Hindlimb muscle (tissue), 1 donor: Measurements from ENCODE around the gene NNT. TPM values are rescaled to one million over a fixed set of nuclear protein-coding genes. Genes with fewer than 3 reads are reported as not detected.
"Not testable (repeated sequence)": the region's sequence is repeated elsewhere in the genome, so short reads cannot be mapped to it uniquely, and the experiment has no call there.

Experiments used
- DNase-seq: peaks from one replicate; pipeline ENCODE4 v3.0.0-alpha.2; 2013
- polyA plus RNA-seq: library from polyadenylated mRNA; unstranded; fragments of 120-200 nt; gene quantifications from one replicate; pipeline ENCODE4 v1.2.1, GENCODE V29; 2013; ENCODE audit not compliant: insufficient read length

Gene NNT
- polyA plus RNA-seq, 1 donor, result 80.1 TPM

- DNase-seq, result peak; percentile 66
These were observed 28.4 kb downstream of the NNT start for GRCh38 chr5:43631182-43631910.

DNA sequence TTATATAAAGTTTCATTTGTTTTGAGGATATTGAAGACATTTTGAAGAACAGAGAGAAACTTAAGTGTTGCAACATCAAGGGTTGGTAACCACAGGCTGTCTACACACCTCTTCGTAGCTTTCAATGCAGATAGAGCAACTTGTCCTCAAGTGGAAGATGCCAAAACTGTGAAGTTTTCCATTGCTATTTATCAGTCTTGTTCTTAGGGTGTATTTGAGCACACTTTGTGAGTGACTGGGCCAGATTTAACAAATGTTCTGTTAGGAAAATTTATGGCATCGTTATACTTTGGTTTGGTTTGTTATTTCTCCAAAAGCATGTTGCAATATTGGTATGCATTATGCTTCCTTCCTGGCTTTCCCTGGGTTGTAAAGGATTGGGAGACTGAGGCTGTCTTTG lies 31.6 kb downstream of the NNT start:
- no peak for DNase-seq

GRCh38 chr5:43635374-43635773 lies 32.4 kb downstream of the NNT start:
- no peak for DNase-seq

GRCh38 chr5:43636076-43636475 lies 33.1 kb downstream of the NNT start:
- DNase-seq, result no peak

DNA sequence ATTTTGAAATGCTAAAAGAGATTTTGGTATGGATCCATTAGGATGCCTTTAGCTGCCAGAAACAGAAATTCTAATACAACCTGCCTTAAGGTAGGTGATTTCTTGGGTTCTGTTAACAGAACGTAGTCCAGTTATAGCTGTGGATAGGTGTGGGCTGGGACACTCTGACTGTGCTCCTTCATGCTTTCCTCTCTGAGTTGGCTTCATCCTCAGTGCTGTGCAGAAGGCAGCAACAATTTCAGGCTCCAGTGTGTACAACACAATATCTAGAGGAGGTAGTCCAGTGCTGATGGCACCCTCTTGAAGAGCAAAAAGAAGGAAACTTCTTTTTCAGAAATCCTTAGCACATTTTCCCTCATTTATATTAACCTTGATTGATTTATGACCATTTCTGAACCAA lies 34.4 kb downstream of the NNT start:
- DNase-seq, result no peak

- DNase-seq, result no peak
These were observed 35.1 kb downstream of the NNT start for GRCh38 chr5:43638107-43638506.

DNA sequence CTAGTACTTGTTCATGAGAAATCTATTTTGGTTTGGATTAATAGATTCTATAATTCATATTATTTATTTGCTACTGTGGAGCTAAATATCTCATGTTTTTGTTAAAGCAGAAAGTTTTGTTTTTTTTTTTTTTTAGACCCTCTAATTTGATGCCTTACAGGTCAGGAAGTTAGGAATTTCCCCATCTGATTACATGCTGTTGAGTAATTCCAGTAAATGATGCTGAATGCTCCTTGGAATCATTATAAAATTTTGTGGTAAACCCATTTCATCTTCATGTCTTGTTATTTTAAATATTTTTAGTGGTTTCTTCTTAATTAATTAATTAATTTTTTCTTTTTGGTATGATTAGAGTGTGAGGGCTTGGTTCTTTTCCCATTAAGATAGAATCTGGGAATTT lies 35.6 kb downstream of the NNT start:
- DNase-seq, result no peak

- DNase-seq, result no peak
These were observed 36.6 kb downstream of the NNT start for GRCh38 chr5:43639566-43639965.

DNA sequence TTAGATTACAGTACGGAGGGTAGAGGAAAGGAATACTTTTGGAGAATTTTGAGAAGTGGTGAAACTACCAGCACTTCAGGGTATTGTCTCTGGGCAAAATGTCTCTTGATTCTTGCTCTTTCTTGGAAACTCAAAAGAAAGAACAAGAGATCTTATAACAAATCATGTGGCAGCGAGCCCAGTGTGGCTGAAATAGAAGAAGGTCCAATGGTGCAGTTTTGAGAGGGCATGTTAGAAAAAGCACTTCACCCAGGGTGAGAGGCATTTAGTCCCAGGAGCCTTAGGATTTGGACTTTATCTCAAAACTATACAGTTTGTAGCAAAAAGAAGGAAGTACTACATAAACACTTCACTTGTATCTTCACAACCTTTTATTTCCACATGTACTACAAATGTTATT lies 39.4 kb downstream of the NNT start:
- no peak for DNase-seq

DNA sequence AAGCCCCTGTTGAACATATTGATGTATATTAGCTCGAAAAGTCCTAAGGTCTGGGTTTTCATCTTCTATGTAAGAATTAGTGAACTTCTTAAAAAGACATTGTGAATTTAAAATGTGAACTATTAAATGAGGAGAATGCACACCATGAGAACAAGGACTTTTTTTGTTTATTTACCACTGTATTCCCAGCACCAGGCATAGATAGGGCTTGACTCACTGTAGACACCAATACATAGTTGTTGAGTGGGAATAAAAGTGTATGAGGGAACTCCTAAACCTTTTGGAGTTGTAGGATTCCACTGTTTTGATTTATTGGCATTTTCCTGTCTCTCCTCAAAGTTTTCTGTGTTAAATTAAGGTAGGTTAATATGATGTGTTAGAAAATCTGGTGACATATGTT lies 40.3 kb downstream of the NNT start:
- no peak for DNase-seq

DNA sequence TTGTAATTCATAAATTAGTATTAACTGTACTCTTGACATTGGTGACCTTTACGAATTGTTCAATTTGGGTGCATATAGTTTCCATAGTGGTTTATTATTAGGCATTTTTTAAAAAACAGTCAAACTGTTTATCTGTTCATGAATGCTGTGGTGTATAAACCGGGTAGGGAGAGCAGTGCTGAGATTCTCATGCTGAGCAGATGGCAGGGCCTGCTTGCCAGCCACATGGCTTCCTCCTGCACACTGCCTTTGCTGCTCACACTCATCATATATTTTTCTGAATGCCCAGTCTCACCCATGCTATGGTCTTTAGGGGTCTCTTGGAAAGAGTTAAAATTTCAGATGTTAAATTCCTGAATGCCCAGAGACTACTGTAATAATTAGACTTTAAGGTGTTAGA lies 40.8 kb downstream of the NNT start:
- DNase-seq, result no peak

- peak; percentile 19 for DNase-seq
These were observed 44.0 kb downstream of the NNT start for GRCh38 chr5:43646992-43647391.

DNA sequence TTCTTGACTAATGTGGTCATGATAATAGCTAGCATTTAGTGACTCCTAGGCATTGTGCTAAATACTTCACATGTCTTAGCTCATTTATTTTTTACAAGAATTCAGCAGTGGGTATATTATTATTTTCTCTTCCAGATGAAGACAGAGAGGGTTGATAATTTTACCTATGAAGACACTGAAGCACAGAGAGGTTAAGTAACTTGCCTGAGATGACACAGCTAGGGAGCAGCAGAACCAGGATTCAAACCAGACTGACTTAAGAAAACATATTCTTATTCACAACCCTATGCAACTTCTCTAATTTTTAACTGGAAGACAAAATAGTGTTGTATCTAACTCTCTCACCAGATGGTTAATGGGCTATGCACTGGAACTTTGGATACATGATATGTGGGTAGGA lies 44.8 kb downstream of the NNT start:
- no peak for DNase-seq

DNA sequence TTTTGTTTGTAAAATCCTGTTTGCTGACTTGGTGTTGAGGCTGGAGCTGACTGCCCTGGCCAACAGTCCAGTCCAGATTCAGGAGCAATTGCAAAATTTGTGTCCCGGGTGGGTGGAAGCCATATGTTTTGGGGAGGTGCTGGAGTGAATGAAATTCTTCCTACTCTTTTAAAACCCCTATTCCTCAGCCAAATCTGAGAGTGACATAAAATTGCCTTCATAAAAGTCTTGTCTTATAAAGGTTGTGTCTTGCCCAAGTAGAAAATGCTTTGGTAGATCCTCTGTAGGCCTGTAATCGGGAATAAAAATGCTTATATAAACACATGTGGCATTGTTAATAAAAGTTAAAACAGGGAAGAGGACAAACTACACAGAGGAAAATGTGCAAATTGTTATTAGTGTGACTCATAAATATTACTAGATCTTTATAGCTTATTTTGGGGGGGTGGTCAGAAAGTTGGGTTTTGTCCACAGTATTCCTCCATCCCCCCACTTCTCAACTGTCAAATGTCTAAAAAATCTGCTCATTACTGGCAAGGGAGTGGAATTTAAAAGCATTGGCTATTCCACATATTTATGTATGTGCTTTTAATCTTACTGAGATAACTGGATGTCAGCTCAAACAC lies 45.6 kb downstream of the NNT start:
- no peak for DNase-seq

- no peak for DNase-seq
These were observed 46.3 kb downstream of the NNT start for GRCh38 chr5:43649256-43649655.

- DNase-seq, result no peak
These were observed 49.7 kb downstream of the NNT start for GRCh38 chr5:43652537-43653302.

- DNase-seq, result no peak
These were observed 55.5 kb downstream of the NNT start for GRCh38 chr5:43658509-43658908.

DNA sequence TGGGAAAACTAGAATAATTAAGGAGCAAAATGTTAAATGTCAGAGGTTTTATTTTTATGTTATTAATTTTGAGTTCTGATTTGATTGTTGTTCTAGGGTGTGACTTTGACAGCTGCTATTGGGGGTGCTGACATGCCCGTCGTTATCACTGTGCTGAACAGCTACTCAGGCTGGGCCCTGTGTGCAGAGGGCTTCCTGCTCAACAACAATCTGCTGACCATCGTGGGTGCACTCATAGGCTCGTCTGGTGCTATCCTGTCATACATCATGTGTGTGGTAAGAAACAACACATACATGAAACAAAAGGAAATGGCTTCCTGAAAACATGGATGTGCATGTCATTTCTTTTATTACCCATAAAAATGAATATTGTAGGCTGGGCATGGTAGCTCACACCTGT lies 56.1 kb downstream of the NNT start:
- DNase-seq, result no peak

- peak; percentile 15 for DNase-seq
These were observed 58.1 kb downstream of the NNT start for GRCh38 chr5:43661102-43661501.

GRCh38 chr5:43663916-43664315 lies 60.9 kb downstream of the NNT start:
- DNase-seq, result no peak

DNA sequence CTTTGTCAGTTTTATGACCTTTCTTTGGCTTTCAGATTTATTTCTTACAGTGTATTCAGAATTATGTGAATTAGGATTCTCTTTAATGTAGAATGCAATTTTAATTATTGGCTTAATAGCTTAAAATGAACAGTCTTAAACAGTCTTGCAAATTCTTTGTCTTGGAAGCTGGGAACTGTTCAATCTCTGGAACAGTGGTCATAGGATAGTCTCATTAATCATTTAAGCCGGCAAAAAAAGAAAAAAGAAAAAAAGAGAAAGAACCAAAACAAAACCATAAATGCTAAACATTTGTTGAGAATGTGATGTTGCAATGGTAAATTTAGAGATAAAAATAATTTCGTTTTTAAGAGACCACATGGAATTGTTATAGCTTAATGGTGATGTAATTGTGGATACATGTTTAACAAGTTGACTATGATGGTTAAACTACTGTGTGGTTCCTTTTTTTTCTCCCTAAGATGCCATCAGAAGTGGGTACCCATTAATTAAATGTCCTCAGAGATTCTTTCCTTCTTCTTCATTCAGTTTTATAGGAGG lies 61.6 kb downstream of the NNT start:
- no peak for DNase-seq

GRCh38 chr5:43665749-43666148 lies 62.8 kb downstream of the NNT start:
- not testable (repeated sequence) for DNase-seq

GRCh38 chr5:43666728-43667127 lies 63.7 kb downstream of the NNT start:
- not testable (repeated sequence) for DNase-seq

DNA sequence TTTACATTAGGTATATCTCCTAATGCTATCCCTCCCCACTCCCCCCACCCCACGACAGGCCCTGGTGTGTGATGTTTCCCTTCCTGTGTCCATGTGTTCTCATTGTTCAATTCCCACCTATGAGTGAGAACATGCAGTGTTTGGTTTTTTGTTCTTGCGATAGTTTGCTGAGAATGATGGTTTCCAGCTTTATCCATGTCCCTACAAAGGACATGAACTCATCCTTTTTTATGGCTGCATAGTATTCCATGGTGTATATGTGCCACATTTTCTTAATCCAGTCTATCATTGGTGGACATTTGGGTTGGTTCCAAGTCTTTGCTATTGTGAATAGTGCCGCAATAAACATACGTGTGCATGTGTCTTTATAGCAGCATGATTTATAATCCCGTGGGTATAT lies 64.4 kb downstream of the NNT start:
- DNase-seq, result not testable (repeated sequence)
